Spleen (tissue), 7 donors: Measurements from ENCODE around the gene PERM1.

Source experiments
- CTCF ChIP-seq, 11 experiments: fragments of 200-600 bp in 7 of 11; fragments of 450-650 bp in 4 of 11; sonication (generic) in 4 of 11; IDR thresholded peaks in 8 of 11; conservative IDR thresholded peaks in 3 of 11; 1 replicate in 7 of 11; 2 replicates in 4 of 11; pipeline versions ENCODE4 v1.4.0 to v1.8.0; 2016 to 2021; ENCODE audit warnings: antibody characterized with exemption in 11 of 11, inconsistent platforms in 4 of 11, mild to moderate bottlenecking in 1 of 11
- POLR2AphosphoS5 ChIP-seq, 3 donors: sonication (generic); formaldehyde crosslinking; IDR thresholded peaks; one replicate each; pipeline ENCODE4 v1.5.1; 2017; ENCODE audit warnings: antibody characterized with exemption in 3 of 3
- donor health status: DM: no; HTN: no; CAD: no; lungs with moderate emphysema.
- donor health status: DM: no; HTN: no; CAD: no.
- donor health status: DM: no; HTN: no; CAD: no.

GRCh38 chr1:956636-957035, 25.3 kb downstream of the PERM1 start:
- TF ChIP-seq POLR2AphosphoS5 (IDR thresholded peaks at IDR 0.05) (no peak), CTCF (IDR thresholded peaks at IDR 0.05 in 8 of 11, conservative IDR thresholded peaks at IDR 0.05 in 3 of 11) (no peak)
